OCI-LY3 (cell line): ENCODE results near the gene LANCL3.

ENCODE experiments used
- EZH2phosphoT487 ChIP-seq: fragments of 200-600 bp; shearing (Covaris generic); IDR thresholded peaks from 2 replicates; pipeline ENCODE4 v1.6.1; 2018; ENCODE audit warnings: antibody characterized with exemption, mixed run types, low read depth
- TF ChIP-seq, protein P1 (sequence below): fragments of 200-600, 300-600 bp; sonication (generic); IDR thresholded peaks from 2 replicates; pipeline ENCODE4 v1.5.1; 2014; ENCODE audit warnings: antibody characterized with exemption, low read length, low read depth

DNA sequence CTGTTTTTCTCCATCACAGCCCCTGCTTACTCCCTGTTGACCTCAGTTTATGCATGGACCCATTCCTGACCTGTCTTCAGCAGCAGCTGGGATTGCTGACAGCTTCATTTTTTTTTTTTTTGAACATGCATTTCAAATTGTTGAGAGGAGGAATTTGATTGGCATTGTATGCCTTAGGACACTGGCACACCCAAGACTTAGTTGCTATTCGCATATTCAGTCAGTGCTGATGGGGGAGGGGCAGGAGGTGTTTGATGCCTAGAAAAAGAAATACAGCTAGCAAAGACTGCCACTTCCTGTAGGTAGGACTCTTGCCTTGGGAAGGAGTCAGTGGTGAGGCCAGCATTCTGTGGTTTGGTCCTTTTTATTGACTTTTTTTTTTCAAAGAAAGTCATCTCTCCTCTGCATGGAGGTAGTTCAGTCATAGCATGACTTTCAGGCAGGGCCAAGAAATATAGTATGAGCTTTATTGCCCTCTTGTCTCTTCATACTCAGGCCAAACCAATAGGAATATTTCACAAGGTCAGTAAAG, 80.5 kb downstream of the LANCL3 start:
- TF ChIP-seq, protein P1, sequence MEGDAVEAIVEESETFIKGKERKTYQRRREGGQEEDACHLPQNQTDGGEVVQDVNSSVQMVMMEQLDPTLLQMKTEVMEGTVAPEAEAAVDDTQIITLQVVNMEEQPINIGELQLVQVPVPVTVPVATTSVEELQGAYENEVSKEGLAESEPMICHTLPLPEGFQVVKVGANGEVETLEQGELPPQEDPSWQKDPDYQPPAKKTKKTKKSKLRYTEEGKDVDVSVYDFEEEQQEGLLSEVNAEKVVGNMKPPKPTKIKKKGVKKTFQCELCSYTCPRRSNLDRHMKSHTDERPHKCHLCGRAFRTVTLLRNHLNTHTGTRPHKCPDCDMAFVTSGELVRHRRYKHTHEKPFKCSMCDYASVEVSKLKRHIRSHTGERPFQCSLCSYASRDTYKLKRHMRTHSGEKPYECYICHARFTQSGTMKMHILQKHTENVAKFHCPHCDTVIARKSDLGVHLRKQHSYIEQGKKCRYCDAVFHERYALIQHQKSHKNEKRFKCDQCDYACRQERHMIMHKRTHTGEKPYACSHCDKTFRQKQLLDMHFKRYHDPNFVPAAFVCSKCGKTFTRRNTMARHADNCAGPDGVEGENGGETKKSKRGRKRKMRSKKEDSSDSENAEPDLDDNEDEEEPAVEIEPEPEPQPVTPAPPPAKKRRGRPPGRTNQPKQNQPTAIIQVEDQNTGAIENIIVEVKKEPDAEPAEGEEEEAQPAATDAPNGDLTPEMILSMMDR, result no peak
- TF ChIP-seq EZH2phosphoT487, result no peak
